Suprapubic skin (tissue), 4 donors: ENCODE data around the gene C16orf96.

Source experiments
- EP300 ChIP-seq: sonication (generic); formaldehyde crosslinking; IDR thresholded peaks from one replicate; pipeline ENCODE4 v1.6.1; 2017; ENCODE audit warnings: antibody characterized with exemption
- POLR2A ChIP-seq, 2 donors: fragments of 450-650 bp; IDR thresholded peaks; one replicate each; pipeline ENCODE4 v1.6.1; 2017; ENCODE audit warnings: antibody characterized with exemption in 2 of 2, mild to moderate bottlenecking in 2 of 2, moderate library complexity in 2 of 2
- POLR2AphosphoS5 ChIP-seq, 3 donors: sonication (generic); formaldehyde crosslinking; IDR thresholded peaks; one replicate each; pipeline ENCODE4 v1.6.1; 2017; ENCODE audit warnings: antibody characterized with exemption in 3 of 3
- TF ChIP-seq, protein P1 (sequence below), 2 donors: fragments of 200-600 bp in 1 of 2; fragments of 450-650 bp in 1 of 2; sonication (generic) in 1 of 2; IDR thresholded peaks; one replicate each; pipeline ENCODE4 v1.5.1; 2016 to 2019; ENCODE audit warnings: antibody characterized with exemption in 2 of 2, mild to moderate bottlenecking in 1 of 2, moderate library complexity in 1 of 2

DNA sequence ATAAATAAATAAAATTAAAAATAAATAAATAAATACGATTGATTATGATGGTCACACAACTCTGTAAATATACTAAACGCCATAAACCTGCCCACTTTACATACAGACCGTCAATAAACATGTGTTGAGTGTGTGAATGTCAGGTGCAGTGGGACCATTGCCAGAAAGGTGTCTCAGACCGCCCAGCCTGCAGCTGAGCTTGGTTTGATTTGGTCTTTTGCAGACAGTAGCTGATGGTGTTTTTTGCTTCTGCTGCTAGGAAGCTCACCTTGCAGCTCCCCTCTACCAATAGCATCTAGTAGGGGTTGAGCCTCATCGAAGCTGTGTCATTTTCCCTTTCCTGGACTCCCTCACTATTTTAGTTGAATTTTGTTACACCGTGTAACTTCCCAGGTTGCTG lies 35.1 kb downstream of the C16orf96 start:
- TF ChIP-seq POLR2AphosphoS5 (IDR thresholded peaks at IDR 0.05) (no peak), POLR2A (IDR thresholded peaks at IDR 0.05) (no peak), EP300 (no peak)
- TF ChIP-seq, protein P1, sequence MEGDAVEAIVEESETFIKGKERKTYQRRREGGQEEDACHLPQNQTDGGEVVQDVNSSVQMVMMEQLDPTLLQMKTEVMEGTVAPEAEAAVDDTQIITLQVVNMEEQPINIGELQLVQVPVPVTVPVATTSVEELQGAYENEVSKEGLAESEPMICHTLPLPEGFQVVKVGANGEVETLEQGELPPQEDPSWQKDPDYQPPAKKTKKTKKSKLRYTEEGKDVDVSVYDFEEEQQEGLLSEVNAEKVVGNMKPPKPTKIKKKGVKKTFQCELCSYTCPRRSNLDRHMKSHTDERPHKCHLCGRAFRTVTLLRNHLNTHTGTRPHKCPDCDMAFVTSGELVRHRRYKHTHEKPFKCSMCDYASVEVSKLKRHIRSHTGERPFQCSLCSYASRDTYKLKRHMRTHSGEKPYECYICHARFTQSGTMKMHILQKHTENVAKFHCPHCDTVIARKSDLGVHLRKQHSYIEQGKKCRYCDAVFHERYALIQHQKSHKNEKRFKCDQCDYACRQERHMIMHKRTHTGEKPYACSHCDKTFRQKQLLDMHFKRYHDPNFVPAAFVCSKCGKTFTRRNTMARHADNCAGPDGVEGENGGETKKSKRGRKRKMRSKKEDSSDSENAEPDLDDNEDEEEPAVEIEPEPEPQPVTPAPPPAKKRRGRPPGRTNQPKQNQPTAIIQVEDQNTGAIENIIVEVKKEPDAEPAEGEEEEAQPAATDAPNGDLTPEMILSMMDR (IDR thresholded peaks at IDR 0.05): no peak
